Thoracic aorta (tissue), 2 donors: Measurements from ENCODE around the gene UBE3D. TPM values are rescaled to one million over a fixed set of nuclear protein-coding genes. Genes with fewer than 3 reads are reported as not detected.

Experiments used
- ATAC-seq: fragments of 150-250 bp; one replicate; pipeline ENCODE4 v1.8.0; 2017; ENCODE audit warnings: low read depth; ENCODE audit not compliant: insufficient number of reproducible peaks, low FRiP score
- DNase-seq: peaks from one replicate; pipeline ENCODE4 v3.0.0-alpha.2; 2020; ENCODE audit warnings: low spot score
- H3K27ac ChIP-seq, 2 donors: fragments of 200-600 bp; sonication (generic); 1 replicate in 1 of 2; 2 replicates in 1 of 2; pipeline ENCODE4 v1.5.1; 2016; ENCODE audit warnings: mild to moderate bottlenecking in 2 of 2, moderate library complexity in 2 of 2
- H3K27me3 ChIP-seq: fragments of 200-600 bp; sonication (generic); replicated peaks from 2 replicates; pipeline ENCODE4 v1.6.0; 2016; ENCODE audit warnings: mild to moderate bottlenecking; ENCODE audit not compliant: insufficient read depth
- H3K36me3 ChIP-seq: fragments of 200-600 bp; sonication (generic); one replicate; pipeline ENCODE4 v1.5.1; 2016
- H3K4me1 ChIP-seq, 2 donors: fragments of 200-600 bp; sonication (generic); 1 replicate in 1 of 2; 2 replicates in 1 of 2; pipeline versions ENCODE4 v1.5.1 to v1.6.0; 2016; ENCODE audit warnings: low read depth in 2 of 2, mild to moderate bottlenecking in 1 of 2; ENCODE audit not compliant: control insufficient read depth in 1 of 2
- H3K4me3 ChIP-seq: fragments of 200-600 bp; sonication (generic); 2 replicates; pipeline ENCODE4 v1.5.1; 2016; ENCODE audit warnings: mild to moderate bottlenecking
- H3K9me3 ChIP-seq: fragments of 200-600 bp; sonication (generic); 2 replicates; pipeline ENCODE4 v1.5.1; 2016
- CTCF ChIP-seq: fragments of 200-600 bp; sonication (generic); IDR thresholded peaks from one replicate; pipeline ENCODE4 v1.5.1; 2019; ENCODE audit warnings: antibody characterized with exemption
- total RNA-seq, 2 donors: library from RNA; depleted of rRNA; stranded (reverse); fragments of >200 nt; gene quantifications; one replicate each; pipeline versions ENCODE4 v1.1.0 to v1.2.3, GENCODE V29; 2016

UBE3D gene
- total RNA-seq, 2 donors from 2014 or later: 9.6 to 14.0 TPM

GRCh38 chr6:82957171-82957867, 108.3 kb downstream of the UBE3D start:
- no peaks in the 10 kb centered on the region for H3K27me3 ChIP-seq
- no peaks in the 10 kb centered on the region for H3K36me3 ChIP-seq
- H3K9me3 ChIP-seq: no peaks in the 10 kb centered on the region
- DNase-seq (no peak), ATAC-seq (no peak)
- no peak for TF ChIP-seq CTCF
- no peak overlapping the region for H3K4me3 ChIP-seq
- H3K4me1 ChIP-seq: peaks cover 0 to 7% of the 10 kb centered on the region in 2 donors
- no peak overlapping the region for H3K27ac ChIP-seq

DNA sequence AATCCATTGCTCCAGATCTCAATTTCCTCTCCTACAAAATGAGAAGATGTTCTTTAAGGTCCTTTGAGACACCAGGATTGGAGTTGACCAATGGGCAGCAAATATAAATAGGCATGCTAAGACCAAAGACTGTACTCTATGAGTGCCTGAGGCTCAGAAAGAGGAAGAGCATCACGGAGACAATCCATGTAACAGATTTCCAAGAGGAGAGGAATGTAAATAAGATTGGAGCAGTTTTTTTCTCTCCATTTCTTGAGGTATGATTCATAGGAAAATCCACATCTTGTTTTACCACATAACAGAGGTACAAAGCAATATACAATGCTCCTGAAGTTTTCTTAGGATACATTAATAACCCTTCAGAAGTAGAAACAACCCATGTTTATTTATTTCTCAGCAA, 109.8 kb downstream of the UBE3D start:
- H3K27ac ChIP-seq: no peak overlapping the region
- no peak for TF ChIP-seq CTCF
- H3K4me3 ChIP-seq: no peak overlapping the region
- H3K4me1 ChIP-seq: peaks cover 0 to 7% of the 10 kb centered on the region in 2 donors
- no peaks in the 10 kb centered on the region for H3K36me3 ChIP-seq
- DNase-seq: no peak
- no peaks in the 10 kb centered on the region for H3K27me3 ChIP-seq
- no peak for ATAC-seq
- H3K9me3 ChIP-seq: no peaks in the 10 kb centered on the region

DNA sequence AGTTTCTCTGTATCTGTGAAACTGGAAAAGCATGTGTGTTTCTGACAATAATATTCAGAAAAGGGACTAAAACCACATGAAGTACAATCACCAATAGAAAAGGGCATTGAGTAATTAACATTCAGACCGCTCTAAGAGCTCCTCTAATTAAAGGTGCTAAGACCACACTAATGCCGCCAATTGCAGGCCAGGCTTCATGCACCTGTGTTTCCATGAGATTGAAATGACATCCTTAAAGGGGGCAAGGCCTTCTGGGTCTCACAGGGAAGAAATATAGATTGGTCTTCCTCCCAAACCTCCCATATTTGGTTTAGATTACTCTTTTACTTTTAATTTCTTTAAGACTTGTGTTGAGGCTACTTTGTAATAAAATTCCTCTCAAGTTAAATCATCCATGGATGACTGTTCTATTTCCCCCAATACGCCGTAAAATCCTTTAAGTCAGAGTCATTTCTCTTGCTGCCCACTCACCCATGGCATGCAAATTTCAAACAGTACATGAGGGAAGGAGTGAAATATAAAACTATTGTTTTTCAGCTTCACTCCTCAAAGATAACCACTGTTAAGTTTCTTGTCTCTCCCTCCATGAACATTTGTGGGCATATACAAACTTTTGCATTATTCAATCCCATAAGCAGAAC, 110.6 kb downstream of the UBE3D start:
- Histone ChIP-seq H3K36me3 (no peaks in the 10 kb centered on the region), H3K4me3 (no peak overlapping the region), H3K27me3 (no peaks in the 10 kb centered on the region), H3K9me3 (no peaks in the 10 kb centered on the region), H3K27ac (no peak overlapping the region), H3K4me1 (peaks cover 0 to 7% of the 10 kb centered on the region in 2 donors)
- no peak for DNase-seq
- no peak for TF ChIP-seq CTCF
- no peak for ATAC-seq

GRCh38 chr6:82954356-82954755, 111.3 kb downstream of the UBE3D start:
- no peak for ATAC-seq
- H3K36me3 ChIP-seq: no peaks in the 10 kb centered on the region
- DNase-seq: no peak
- H3K27me3 ChIP-seq: no peaks in the 10 kb centered on the region
- H3K4me1 ChIP-seq: peaks cover 0 to 7% of the 10 kb centered on the region in 2 donors
- H3K9me3 ChIP-seq: no peaks in the 10 kb centered on the region
- no peak overlapping the region for H3K4me3 ChIP-seq
- TF ChIP-seq CTCF: no peak
- no peak overlapping the region for H3K27ac ChIP-seq

DNA sequence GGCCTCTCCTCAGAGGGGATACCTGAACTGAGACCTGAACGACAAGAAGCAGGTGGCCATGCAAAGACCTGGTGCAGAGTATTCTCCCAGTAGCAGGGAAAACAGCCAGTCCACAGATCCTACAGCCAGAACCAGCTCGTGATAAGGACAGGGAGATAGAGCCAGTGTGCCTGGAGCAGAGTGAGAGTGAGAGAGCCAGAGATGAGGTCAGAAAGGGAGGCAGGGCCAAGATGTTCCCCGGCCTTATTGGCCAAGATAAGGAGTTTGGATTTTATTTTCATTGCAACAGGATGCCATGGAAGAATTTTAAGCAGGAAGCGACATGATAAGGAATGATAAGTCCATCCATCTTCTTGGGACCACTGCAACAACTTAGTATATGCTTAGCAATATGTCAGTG, 111.8 kb downstream of the UBE3D start:
- ATAC-seq: no peak
- H3K36me3 ChIP-seq: no peaks in the 10 kb centered on the region
- no peaks in the 10 kb centered on the region for H3K27me3 ChIP-seq
- H3K9me3 ChIP-seq: no peaks in the 10 kb centered on the region
- peaks cover 0 to 7% of the 10 kb centered on the region in 2 donors for H3K4me1 ChIP-seq
- DNase-seq: no peak
- H3K4me3 ChIP-seq: no peak overlapping the region
- no peak overlapping the region for H3K27ac ChIP-seq
- TF ChIP-seq CTCF: no peak
